DND-41 (cell line): Measurements from ENCODE around the gene TARS2.

ENCODE experiments used
- ATAC-seq: fragments of 200-7000 bp; cut with Tn5 transposase; 3 replicates; pipeline ENCODE4 v1.9.1; 2021; ENCODE audit warnings: low read depth; ENCODE audit not compliant: insufficient read depth
- DNase-seq: peaks from one replicate; pipeline ENCODE4 v3.0.0-alpha.2; 2020
- H2AFZ ChIP-seq: 2 replicates; pipeline ENCODE4 v1.6.0; 2012; ENCODE audit warnings: low read depth, low read length
- H3K27ac ChIP-seq: 2 replicates; pipeline ENCODE4 v1.5.1; 2012; ENCODE audit warnings: low read length, inconsistent platforms
- H3K27me3 ChIP-seq: fragments of 200-600 bp; sonication (generic); 2 replicates; pipeline ENCODE4 v1.6.0; 2012; ENCODE audit warnings: low read length, mild to moderate bottlenecking, inconsistent platforms; ENCODE audit not compliant: insufficient read depth, poor library complexity
- H3K36me3 ChIP-seq: 2 replicates; pipeline ENCODE4 v1.5.1; 2012; ENCODE audit warnings: low read length, inconsistent platforms; ENCODE audit not compliant: insufficient read depth
- H3K4me1 ChIP-seq: 2 replicates; pipeline ENCODE4 v1.5.1; 2012; ENCODE audit warnings: mild to moderate bottlenecking, low read length; ENCODE audit not compliant: insufficient read depth
- H3K4me2 ChIP-seq: 2 replicates; pipeline ENCODE4 v1.6.0; 2012; ENCODE audit warnings: mild to moderate bottlenecking, moderate library complexity, low read length, inconsistent platforms; ENCODE audit not compliant: insufficient read depth
- H3K4me3 ChIP-seq, 2 experiments: fragments of 200-600 bp in 1 of 2; shearing (Covaris generic) in 1 of 2; 2 replicates each; pipeline ENCODE4 v1.5.1; 2012 to 2016; ENCODE audit warnings: inconsistent platforms in 2 of 2, low read length in 2 of 2, mild to moderate bottlenecking in 2 of 2, low read depth in 1 of 2, moderate library complexity in 1 of 2
- H3K79me2 ChIP-seq: 2 replicates; pipeline ENCODE4 v1.6.0; 2012; ENCODE audit warnings: low read length, inconsistent platforms; ENCODE audit not compliant: insufficient read depth
- H3K9ac ChIP-seq: 2 replicates; pipeline ENCODE4 v1.6.0; 2012; ENCODE audit warnings: low read depth, mild to moderate bottlenecking, inconsistent platforms, low read length, moderate library complexity
- H3K9me3 ChIP-seq: 2 replicates; pipeline ENCODE4 v1.5.1; 2012; ENCODE audit warnings: low read length, moderate library complexity, mild to moderate bottlenecking, inconsistent platforms; ENCODE audit not compliant: insufficient read depth, severe bottlenecking
- H4K20me1 ChIP-seq: 2 replicates; pipeline ENCODE4 v1.6.0; 2012; ENCODE audit warnings: low read length; ENCODE audit not compliant: insufficient read depth
- EZH2 ChIP-seq: IDR thresholded peaks from 3 replicates; pipeline ENCODE4 v1.6.1; 2012; ENCODE audit warnings: borderline replicate concordance, low read depth, mild to moderate bottlenecking, moderate library complexity, low read length, inconsistent platforms; ENCODE audit not compliant: severe bottlenecking
- TF ChIP-seq, protein P1 (sequence below): IDR thresholded peaks from 2 replicates; pipeline ENCODE4 v1.5.1; 2012; ENCODE audit warnings: borderline replicate concordance, low read length, moderate library complexity, mild to moderate bottlenecking; ENCODE audit not compliant: poor library complexity, severe bottlenecking; ENCODE audit errors: extremely low read depth

TARS2 gene

DNA sequence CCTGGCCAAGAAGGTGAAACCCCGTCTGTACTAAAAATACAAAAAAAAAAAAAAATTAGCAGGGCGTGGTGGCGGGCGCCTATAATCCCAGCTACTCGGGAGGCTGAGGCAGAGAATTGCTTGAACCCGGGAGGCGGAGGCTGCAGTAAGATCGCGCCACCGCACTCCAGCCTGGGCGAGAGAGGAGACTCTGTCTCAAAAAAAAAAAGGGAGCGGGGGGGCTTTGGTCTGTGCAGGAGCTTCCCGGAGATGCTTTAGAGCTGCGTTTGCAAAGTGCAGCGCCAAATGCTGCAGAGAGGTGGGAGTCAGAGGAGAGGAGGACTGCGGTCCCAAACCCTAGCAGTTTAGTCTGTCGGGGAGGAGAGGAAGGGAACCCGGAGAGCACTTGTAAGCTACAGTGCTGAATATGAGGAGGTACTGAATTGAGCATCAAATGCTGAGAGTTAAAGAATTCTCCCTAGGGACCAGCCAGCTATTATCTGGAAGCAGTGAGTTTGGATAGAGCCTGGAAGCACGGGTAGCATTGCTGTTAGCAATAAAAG, 28.9 kb downstream of the TARS2 start:
- peak; percentile 40 for DNase-seq
- Histone ChIP-seq H3K36me3 (no peaks in the 10 kb centered on the region), H4K20me1 (no peaks in the 10 kb centered on the region), H3K4me1 (peaks cover 16% of the 10 kb centered on the region), H3K27ac (peak overlapping the region; percentile 39; the same call in 1 of the 2 replicates), H3K79me2 (no peaks in the 10 kb centered on the region), H3K27me3 (no peaks in the 10 kb centered on the region), H3K4me3 (peak overlapping the region; percentile 38 to 94; a peak in 3 of 4 replicates), H3K9me3 (no peaks in the 10 kb centered on the region), H2AFZ (peak overlapping the region; percentile 99), H3K4me2 (peak overlapping the region; percentile 94), H3K9ac (peak overlapping the region; percentile 72)
- ATAC-seq = peak; percentile 25
- TF ChIP-seq, protein P1, sequence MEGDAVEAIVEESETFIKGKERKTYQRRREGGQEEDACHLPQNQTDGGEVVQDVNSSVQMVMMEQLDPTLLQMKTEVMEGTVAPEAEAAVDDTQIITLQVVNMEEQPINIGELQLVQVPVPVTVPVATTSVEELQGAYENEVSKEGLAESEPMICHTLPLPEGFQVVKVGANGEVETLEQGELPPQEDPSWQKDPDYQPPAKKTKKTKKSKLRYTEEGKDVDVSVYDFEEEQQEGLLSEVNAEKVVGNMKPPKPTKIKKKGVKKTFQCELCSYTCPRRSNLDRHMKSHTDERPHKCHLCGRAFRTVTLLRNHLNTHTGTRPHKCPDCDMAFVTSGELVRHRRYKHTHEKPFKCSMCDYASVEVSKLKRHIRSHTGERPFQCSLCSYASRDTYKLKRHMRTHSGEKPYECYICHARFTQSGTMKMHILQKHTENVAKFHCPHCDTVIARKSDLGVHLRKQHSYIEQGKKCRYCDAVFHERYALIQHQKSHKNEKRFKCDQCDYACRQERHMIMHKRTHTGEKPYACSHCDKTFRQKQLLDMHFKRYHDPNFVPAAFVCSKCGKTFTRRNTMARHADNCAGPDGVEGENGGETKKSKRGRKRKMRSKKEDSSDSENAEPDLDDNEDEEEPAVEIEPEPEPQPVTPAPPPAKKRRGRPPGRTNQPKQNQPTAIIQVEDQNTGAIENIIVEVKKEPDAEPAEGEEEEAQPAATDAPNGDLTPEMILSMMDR = no peak
- no peak for TF ChIP-seq EZH2

- Histone ChIP-seq H3K9ac (peak overlapping the region; percentile 72), H3K4me1 (peaks cover 16% of the 10 kb centered on the region), H3K9me3 (no peaks in the 10 kb centered on the region), H4K20me1 (no peaks in the 10 kb centered on the region), H3K27me3 (no peaks in the 10 kb centered on the region), H3K27ac (no peak overlapping the region), H3K4me3 (peak overlapping the region in 1 of 2 experiments; percentile 94; a peak in 3 of 4 replicates), H3K36me3 (no peaks in the 10 kb centered on the region), H2AFZ (peak overlapping the region; percentile 99), H3K79me2 (no peaks in the 10 kb centered on the region), H3K4me2 (peak overlapping the region; percentile 94)
- ATAC-seq = no peak
- no peak for TF ChIP-seq EZH2
- TF ChIP-seq, protein P1 = peak; percentile 42
- no peak for DNase-seq
Measured at GRCh38 chr1:150516616-150517015, 29.4 kb downstream of the TARS2 start.

GRCh38 chr1:150521196-150521968, 34.2 kb downstream of the TARS2 start:
- DNase-seq (no peak), ATAC-seq (no peak)
- TF ChIP-seq, protein P1 = no peak
- TF ChIP-seq EZH2 = no peak
- Histone ChIP-seq H3K79me2 (no peaks in the 10 kb centered on the region), H3K9me3 (no peaks in the 10 kb centered on the region), H2AFZ (no peak overlapping the region), H3K4me1 (peaks cover 4% of the 10 kb centered on the region), H3K9ac (no peak overlapping the region), H4K20me1 (no peaks in the 10 kb centered on the region), H3K36me3 (no peaks in the 10 kb centered on the region), H3K27me3 (no peaks in the 10 kb centered on the region), H3K4me2 (no peak overlapping the region), H3K4me3 (no peak overlapping the region), H3K27ac (no peak overlapping the region)
